CD4-positive, alpha-beta T cell treated with Interferon alpha-2 for 1 hour (primary cell): ENCODE data around the gene DLGAP1.

Experiments
- DNase-seq, 2 donors: peaks; one replicate each; pipeline ENCODE4 v3.0.0-alpha.2; 2020 to 2022

The DLGAP1 gene

GRCh38 chr18:4143585-4143984 lies 311.5 kb downstream of the DLGAP1 start:
- DNase-seq, result no peak

GRCh38 chr18:4142876-4143275 lies 312.2 kb downstream of the DLGAP1 start:
- no peak for DNase-seq

- DNase-seq, result no peak
These were observed 320.4 kb downstream of the DLGAP1 start for GRCh38 chr18:4134700-4135099.

GRCh38 chr18:4130734-4131719 lies 324.1 kb downstream of the DLGAP1 start:
- no peak for DNase-seq

- no peak for DNase-seq
These were observed 328.2 kb downstream of the DLGAP1 start for GRCh38 chr18:4126939-4127338.

GRCh38 chr18:4125627-4126230 lies 329.4 kb downstream of the DLGAP1 start:
- no peak for DNase-seq

GRCh38 chr18:4125224-4125623 lies 329.9 kb downstream of the DLGAP1 start:
- no peak for DNase-seq

- DNase-seq, result no peak
These were observed 335.3 kb downstream of the DLGAP1 start for GRCh38 chr18:4119813-4120212.

- DNase-seq, result no peak
These were observed 335.9 kb downstream of the DLGAP1 start for GRCh38 chr18:4119127-4119648.

- DNase-seq, result no peak
These were observed 347.1 kb downstream of the DLGAP1 start for GRCh38 chr18:4108016-4108415.

GRCh38 chr18:4107049-4107467 lies 348.0 kb downstream of the DLGAP1 start:
- DNase-seq, result no peak

- DNase-seq, result peak; percentile 12 to 56
These were observed 348.6 kb downstream of the DLGAP1 start for GRCh38 chr18:4106407-4107033.

GRCh38 chr18:4102901-4103300 lies 352.2 kb downstream of the DLGAP1 start:
- no peak for DNase-seq

GRCh38 chr18:4101009-4101408 lies 354.1 kb downstream of the DLGAP1 start:
- no peak for DNase-seq

GRCh38 chr18:4096486-4096885 lies 358.6 kb downstream of the DLGAP1 start:
- no peak for DNase-seq

GRCh38 chr18:4093676-4094075 lies 361.4 kb downstream of the DLGAP1 start:
- no peak for DNase-seq

- DNase-seq, result no peak
These were observed 370.7 kb downstream of the DLGAP1 start for GRCh38 chr18:4084382-4084900.

- no peak for DNase-seq
These were observed 376.9 kb downstream of the DLGAP1 start for GRCh38 chr18:4078246-4078645.

- DNase-seq, result no peak
These were observed 377.4 kb downstream of the DLGAP1 start for GRCh38 chr18:4077721-4078120.

GRCh38 chr18:4077204-4077603 lies 377.9 kb downstream of the DLGAP1 start:
- DNase-seq, result no peak

- no peak for DNase-seq
These were observed 380.5 kb downstream of the DLGAP1 start for GRCh38 chr18:4074647-4075046.

GRCh38 chr18:4069183-4069582 lies 385.9 kb downstream of the DLGAP1 start:
- no peak for DNase-seq

GRCh38 chr18:4068552-4069158 lies 386.5 kb downstream of the DLGAP1 start:
- peak in 1 of 2 donors; percentile 28 for DNase-seq
